H9 (cell line): ENCODE data around the gene MICAL3. TPM values are rescaled to one million over a fixed set of nuclear protein-coding genes. Genes with fewer than 3 reads are reported as not detected.

Experiments used
- DNase-seq: peaks from one replicate; pipeline ENCODE4 v3.0.0-alpha.2; 2017
- H2AFZ ChIP-seq: one replicate; pipeline ENCODE4 v1.6.1; 2013; ENCODE audit warnings: mild to moderate bottlenecking, low read length, control low read depth, moderate library complexity
- H2AK5ac ChIP-seq: 2 replicates; pipeline ENCODE4 v1.6.1; 2013; ENCODE audit warnings: low read length, control low read depth, mixed read lengths; ENCODE audit not compliant: insufficient read length
- H2BK120ac ChIP-seq: one replicate; pipeline ENCODE4 v1.6.1; 2013; ENCODE audit warnings: low read depth, mild to moderate bottlenecking, low read length, control low read depth, inconsistent platforms; ENCODE audit not compliant: poor library complexity, severe bottlenecking
- H2BK12ac ChIP-seq: 2 replicates; pipeline ENCODE4 v1.6.1; 2013; ENCODE audit warnings: low read length, control low read depth, mixed read lengths, low read depth; ENCODE audit not compliant: insufficient read length
- H2BK15ac ChIP-seq: 2 replicates; pipeline ENCODE4 v1.6.1; 2013; ENCODE audit warnings: low read depth, low read length, control low read depth
- H2BK20ac ChIP-seq: one replicate; pipeline ENCODE4 v1.6.1; 2013; ENCODE audit warnings: low read depth, mild to moderate bottlenecking, low read length, control low read depth, inconsistent platforms; ENCODE audit not compliant: poor library complexity, severe bottlenecking
- H2BK5ac ChIP-seq: 2 replicates; pipeline ENCODE4 v1.6.1; 2013; ENCODE audit warnings: low read length, control low read depth, mixed read lengths; ENCODE audit not compliant: insufficient read length
- H3K14ac ChIP-seq: 2 replicates; pipeline ENCODE4 v1.6.1; 2013; ENCODE audit warnings: low read length, control low read depth; ENCODE audit not compliant: insufficient read depth
- H3K18ac ChIP-seq: 2 replicates; pipeline ENCODE4 v1.6.1; 2013; ENCODE audit warnings: low read depth, mild to moderate bottlenecking, mixed read lengths, low read length, control low read depth; ENCODE audit not compliant: insufficient read length
- H3K23ac ChIP-seq: 2 replicates; pipeline ENCODE4 v1.6.1; 2013; ENCODE audit warnings: low read length, control low read depth, mixed read lengths, low read depth; ENCODE audit not compliant: insufficient read length
- H3K23me2 ChIP-seq: 2 replicates; pipeline ENCODE4 v1.6.1; 2013; ENCODE audit warnings: low read depth, mild to moderate bottlenecking, mixed read lengths, low read length, control low read depth; ENCODE audit not compliant: insufficient read length, poor library complexity, severe bottlenecking
- H3K27ac ChIP-seq: 2 replicates; pipeline ENCODE4 v1.5.1; 2013; ENCODE audit warnings: low read length, control low read depth, mixed read lengths, low read depth; ENCODE audit not compliant: insufficient read length
- H3K27me3 ChIP-seq: 2 replicates; pipeline ENCODE4 v1.6.1; 2013; ENCODE audit warnings: low read length, control low read depth, inconsistent platforms; ENCODE audit not compliant: insufficient read depth
- H3K4ac ChIP-seq: 2 replicates; pipeline ENCODE4 v1.6.1; 2013; ENCODE audit warnings: low read depth, mild to moderate bottlenecking, control low read depth, inconsistent platforms, low read length, moderate library complexity
- H3K4me1 ChIP-seq: 2 replicates; pipeline ENCODE4 v1.6.1; 2013; ENCODE audit warnings: low read length, control low read depth, inconsistent platforms; ENCODE audit not compliant: insufficient read depth
- H3K4me2 ChIP-seq: 2 replicates; pipeline ENCODE4 v1.6.1; 2013; ENCODE audit warnings: low read length, control low read depth, mixed read lengths; ENCODE audit not compliant: insufficient read length, insufficient read depth
- H3K56ac ChIP-seq: 2 replicates; pipeline ENCODE4 v1.6.1; 2013; ENCODE audit warnings: low read depth, mild to moderate bottlenecking, mixed read lengths, low read length, control low read depth; ENCODE audit not compliant: insufficient read length
- H3K79me1 ChIP-seq: 2 replicates; pipeline ENCODE4 v1.6.1; 2013; ENCODE audit warnings: low read depth, mild to moderate bottlenecking, moderate library complexity, low read length, control low read depth, inconsistent platforms; ENCODE audit not compliant: insufficient read depth, poor library complexity, severe bottlenecking
- H3K79me2 ChIP-seq: 2 replicates; pipeline ENCODE4 v1.6.1; 2013; ENCODE audit warnings: low read length, control low read depth, inconsistent platforms; ENCODE audit not compliant: insufficient read depth
- H3K9ac ChIP-seq: 2 replicates; pipeline ENCODE4 v1.6.1; 2013; ENCODE audit warnings: low read length, control low read depth, mixed read lengths; ENCODE audit not compliant: insufficient read length; ENCODE audit errors: extremely low read depth
- H3K9me3 ChIP-seq: one replicate; pipeline ENCODE4 v1.6.1; 2013; ENCODE audit warnings: low read depth, low read length, inconsistent platforms; ENCODE audit not compliant: control insufficient read depth
- H3T11ph ChIP-seq: one replicate; pipeline ENCODE4 v1.6.1; 2013; ENCODE audit warnings: mild to moderate bottlenecking, low read length, control low read depth, inconsistent platforms
- H4K20me1 ChIP-seq: one replicate; pipeline ENCODE4 v1.6.1; 2013; ENCODE audit not compliant: control insufficient read depth, insufficient read length, insufficient read depth
- H4K5ac ChIP-seq: 2 replicates; pipeline ENCODE4 v1.6.1; 2013; ENCODE audit warnings: low read depth, mild to moderate bottlenecking, mixed read lengths, low read length, control low read depth; ENCODE audit not compliant: insufficient read length
- H4K8ac ChIP-seq: replicated peaks from 2 replicates; pipeline ENCODE4 v1.6.1; 2013; ENCODE audit warnings: low read length, control low read depth, mixed read lengths, low read depth; ENCODE audit not compliant: insufficient read length
- H4K91ac ChIP-seq: 2 replicates; pipeline ENCODE4 v1.6.1; 2013; ENCODE audit warnings: low read depth, mild to moderate bottlenecking, moderate library complexity, mixed read lengths, low read length, control low read depth; ENCODE audit not compliant: insufficient read length
- H3K27ac Mint-ChIP-seq, 3 experiments: 2 replicates in 2 of 3; 3 replicates in 1 of 3; pipeline ENCODE4 v1.8.0; 2020 to 2021; ENCODE audit warnings: mixed read lengths in 3 of 3, mild to moderate bottlenecking in 1 of 3, moderate library complexity in 1 of 3
- H3K27me3 Mint-ChIP-seq: 2 replicates; pipeline ENCODE4 v1.8.0; 2021; ENCODE audit warnings: low read depth, mild to moderate bottlenecking, moderate library complexity, mixed read lengths
- H3K36me3 Mint-ChIP-seq, 3 experiments: 2 replicates in 2 of 3; 3 replicates in 1 of 3; pipeline ENCODE4 v1.8.0; 2020 to 2021; ENCODE audit warnings: low read depth in 3 of 3, mixed read lengths in 3 of 3; ENCODE audit not compliant: insufficient read depth in 1 of 3
- H3K4me1 Mint-ChIP-seq, 2 experiments: 2 replicates each; pipeline ENCODE4 v1.8.0; 2020; ENCODE audit warnings: mixed read lengths in 2 of 2
- H3K4me3 Mint-ChIP-seq, 2 experiments: 2 replicates in 1 of 2; 3 replicates in 1 of 2; pipeline ENCODE4 v1.8.0; 2020 to 2021; ENCODE audit warnings: mild to moderate bottlenecking in 2 of 2, mixed read lengths in 2 of 2, moderate library complexity in 1 of 2
- H3K9me3 Mint-ChIP-seq, 2 experiments: 2 replicates in 1 of 2; 3 replicates in 1 of 2; pipeline ENCODE4 v1.8.0; 2020; ENCODE audit warnings: mild to moderate bottlenecking in 2 of 2, mixed read lengths in 2 of 2, moderate library complexity in 1 of 2
- WGBS: extraction: QIAGEN DNeasy Blood & Tissue Kit; methylation state at CpG from one replicate; pipeline ENCODE4 v1.1.7; 2013; ENCODE audit warnings: missing lambda C conversion rate, low lambda C conversion rate, mixed read lengths; ENCODE audit not compliant: insufficient read length; ENCODE audit errors: extremely low coverage; 5-methylcytosine and 5-hydroxymethylcytosine counted together
- total RNA-seq: library from RNA; stranded (reverse); gene quantifications from 2 replicates; pipeline ENCODE4 v1.2.1, GENCODE V29; 2021
- TF ChIP-seq, protein P1 (sequence below): fragments of 200-600 bp; sonication (generic); conservative IDR thresholded peaks from 3 replicates; pipeline ENCODE4 v1.8.0; 2021; ENCODE audit warnings: antibody characterized with exemption, mild to moderate bottlenecking

Gene MICAL3
- total RNA-seq, 1 experiment from 2014 or later, result 50.2 TPM

DNA sequence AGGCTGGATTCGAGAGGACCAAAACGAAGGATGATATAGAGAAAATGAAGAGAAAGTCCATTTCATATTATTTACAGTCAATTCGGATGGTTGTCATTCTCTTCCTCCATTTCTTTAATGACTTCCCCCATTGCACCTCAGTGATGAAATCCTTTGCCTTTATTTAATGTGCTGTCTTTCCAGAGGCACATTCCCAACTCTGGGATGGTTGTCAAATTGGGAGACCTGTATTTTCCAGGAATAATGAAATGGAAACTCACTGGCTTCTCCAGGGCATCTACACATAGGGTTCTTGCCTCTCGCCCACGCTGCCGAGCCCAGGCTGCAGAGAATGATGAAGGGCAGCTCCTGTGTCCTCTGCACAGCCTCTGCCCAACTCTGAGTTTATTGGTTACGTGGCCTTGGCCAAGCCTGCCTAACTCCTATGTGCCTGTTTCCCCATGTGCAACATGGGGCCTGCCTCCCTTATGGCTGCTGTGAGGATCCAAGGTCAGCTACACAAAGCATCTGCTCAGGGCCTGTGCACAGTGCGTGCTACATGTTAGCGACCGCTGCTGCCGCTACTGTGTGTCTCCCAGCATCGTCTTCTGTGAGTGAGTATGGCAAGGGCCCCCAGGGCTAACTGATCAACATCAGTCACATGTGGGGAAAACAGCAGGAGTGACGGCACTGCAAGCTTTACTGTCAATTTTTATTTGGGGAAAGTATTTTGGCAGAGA is 168.6 kb downstream of the MICAL3 start:
- Histone ChIP-seq H2AK5ac (no peak overlapping the region), H2AFZ (no peak overlapping the region), H3K9ac (no peak overlapping the region), H3K23ac (no peak overlapping the region), H4K20me1 (no peaks in the 10 kb centered on the region), H3K18ac (no peak overlapping the region), H3K79me2 (no peaks in the 10 kb centered on the region), H2BK20ac (no peak overlapping the region), H2BK15ac (no peak overlapping the region), H2BK12ac (no peak overlapping the region), H3K23me2 (no peaks in the 10 kb centered on the region), H3K4me2 (no peak overlapping the region), H3T11ph (no peak overlapping the region), H4K91ac (no peak overlapping the region), H3K14ac (no peak overlapping the region), H3K4me1 (no peaks in the 10 kb centered on the region), H3K27me3 (no peaks in the 10 kb centered on the region), H3K27ac (no peak overlapping the region), H3K56ac (no peak overlapping the region), H4K5ac (no peak overlapping the region), H2BK5ac (no peak overlapping the region), H3K79me1 (no peaks in the 10 kb centered on the region), H4K8ac (no peak overlapping the region), H2BK120ac (no peak overlapping the region), H3K4ac (no peak overlapping the region), H3K9me3 (no peaks in the 10 kb centered on the region)
- DNase-seq, result no peak
- no peak overlapping the region for H3K27ac Mint-ChIP-seq
- peaks cover 3% of the 10 kb centered on the region; the same call in 1 of the 2 replicates for H3K27me3 Mint-ChIP-seq
- peaks cover 0 to 2% (median 0%) of the 10 kb centered on the region in 3 experiments; a peak in 1 of 7 replicates for H3K36me3 Mint-ChIP-seq
- peaks cover 0 to 3% of the 10 kb centered on the region in 2 experiments; a peak in 1 of 4 replicates for H3K4me1 Mint-ChIP-seq
- H3K4me3 Mint-ChIP-seq, result no peak overlapping the region
- TF ChIP-seq, protein P1, sequence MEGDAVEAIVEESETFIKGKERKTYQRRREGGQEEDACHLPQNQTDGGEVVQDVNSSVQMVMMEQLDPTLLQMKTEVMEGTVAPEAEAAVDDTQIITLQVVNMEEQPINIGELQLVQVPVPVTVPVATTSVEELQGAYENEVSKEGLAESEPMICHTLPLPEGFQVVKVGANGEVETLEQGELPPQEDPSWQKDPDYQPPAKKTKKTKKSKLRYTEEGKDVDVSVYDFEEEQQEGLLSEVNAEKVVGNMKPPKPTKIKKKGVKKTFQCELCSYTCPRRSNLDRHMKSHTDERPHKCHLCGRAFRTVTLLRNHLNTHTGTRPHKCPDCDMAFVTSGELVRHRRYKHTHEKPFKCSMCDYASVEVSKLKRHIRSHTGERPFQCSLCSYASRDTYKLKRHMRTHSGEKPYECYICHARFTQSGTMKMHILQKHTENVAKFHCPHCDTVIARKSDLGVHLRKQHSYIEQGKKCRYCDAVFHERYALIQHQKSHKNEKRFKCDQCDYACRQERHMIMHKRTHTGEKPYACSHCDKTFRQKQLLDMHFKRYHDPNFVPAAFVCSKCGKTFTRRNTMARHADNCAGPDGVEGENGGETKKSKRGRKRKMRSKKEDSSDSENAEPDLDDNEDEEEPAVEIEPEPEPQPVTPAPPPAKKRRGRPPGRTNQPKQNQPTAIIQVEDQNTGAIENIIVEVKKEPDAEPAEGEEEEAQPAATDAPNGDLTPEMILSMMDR, result no peak
- no peaks in the 10 kb centered on the region for H3K9me3 Mint-ChIP-seq
- no CpG with 5 or more reads among the region's 13 CpGs for whole genome bisulfite sequencing
